Frontal cortex (tissue), 4 donors: ENCODE measurements around the gene POM121L12. TPM values are rescaled to one million over a fixed set of nuclear protein-coding genes. Genes with fewer than 3 reads are reported as not detected.

Experiments used
- DNase-seq, 2 donors: peaks; one replicate each; pipeline ENCODE4 v3.0.0; 2012; ENCODE audit warnings: low spot score in 2 of 2
- FAIRE-seq: peaks from 2 replicates; lab custom pipeline; 2012; peaks lifted over from hg19 to GRCh38; lab: Jason Lieb, UNC
- total RNA-seq: library from RNA; depleted of rRNA; stranded (reverse); fragments of >200 nt; gene quantifications from one replicate; pipeline ENCODE4 v1.2.3, GENCODE V29; 2014
- donor health status: control.
- donor health status: control.
- donor health status: control.

The POM121L12 gene
- not detected for total RNA-seq

DNA sequence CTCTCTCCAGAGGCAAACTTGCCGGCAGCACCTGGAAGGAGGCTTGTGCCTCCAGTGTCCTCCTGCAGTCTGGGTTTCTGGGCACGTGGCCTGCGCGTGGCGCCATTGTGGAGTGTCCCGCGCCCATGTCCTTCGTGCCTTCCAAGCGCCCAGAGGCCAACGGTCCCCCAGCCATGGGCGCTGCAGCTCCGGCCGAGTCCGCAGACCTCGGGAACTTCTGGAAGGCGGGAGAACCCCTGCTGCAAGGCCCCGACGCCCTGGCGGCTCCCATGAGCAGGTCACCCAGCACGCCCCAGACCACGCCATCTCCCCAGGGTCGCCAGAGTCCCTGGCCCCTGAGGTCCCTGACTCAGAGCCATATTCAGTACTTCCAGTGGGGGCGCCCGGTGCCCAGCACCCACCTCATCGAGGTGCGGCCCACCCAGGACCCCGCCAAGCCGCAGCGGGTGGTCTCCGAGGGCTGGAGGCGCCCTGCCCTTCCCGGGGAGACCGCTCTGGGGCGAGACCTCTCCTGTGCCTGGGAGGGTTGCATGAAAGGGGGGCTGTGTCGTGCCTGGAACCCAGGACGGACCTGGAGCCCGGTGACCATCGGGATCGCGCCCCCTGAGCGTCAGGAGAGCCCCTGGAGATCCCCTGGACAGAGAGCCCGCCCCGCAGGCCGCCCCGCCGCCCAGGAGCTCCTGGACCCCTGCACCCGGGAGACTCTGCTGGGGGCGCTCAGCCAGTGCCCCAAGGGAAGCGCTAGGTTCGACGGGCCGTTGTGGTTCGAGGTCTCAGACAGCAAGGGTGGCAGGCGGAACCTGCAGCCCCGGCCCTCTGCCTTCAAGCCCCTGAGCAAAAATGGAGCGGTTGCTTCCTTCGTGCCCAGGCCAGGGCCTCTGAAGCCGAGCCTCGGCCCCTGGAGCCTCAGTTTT, at the start of gene POM121L12:
Gene POM121L12, plus strand, starts transcription at position 135 of the 914 bp plus-strand sequence. Its CDS starts 39 bp downstream, at position 174.
- no peak for FAIRE-seq
- DNase-seq, result no peak

DNA sequence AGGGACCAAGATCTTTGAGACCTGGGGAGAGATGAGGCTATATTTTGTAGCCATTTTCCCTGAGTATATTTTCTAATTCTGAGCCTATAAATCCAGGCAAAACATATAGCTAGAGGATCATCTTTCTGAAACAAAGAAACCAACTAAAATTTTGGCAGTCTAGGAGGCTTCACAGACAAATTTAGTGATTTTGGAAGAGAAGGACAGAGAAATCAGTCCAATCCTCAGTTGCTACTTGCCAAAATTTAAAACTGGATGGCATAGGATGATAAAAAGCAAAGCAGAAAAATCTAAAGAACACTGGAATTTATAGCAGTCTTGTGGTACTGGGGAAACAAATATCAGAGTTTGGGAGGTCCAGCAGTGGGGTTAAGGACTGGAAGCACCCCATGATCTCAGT, 43.4 kb upstream of the POM121L12 start:
- FAIRE-seq, result no peak
- DNase-seq, result no peak

DNA sequence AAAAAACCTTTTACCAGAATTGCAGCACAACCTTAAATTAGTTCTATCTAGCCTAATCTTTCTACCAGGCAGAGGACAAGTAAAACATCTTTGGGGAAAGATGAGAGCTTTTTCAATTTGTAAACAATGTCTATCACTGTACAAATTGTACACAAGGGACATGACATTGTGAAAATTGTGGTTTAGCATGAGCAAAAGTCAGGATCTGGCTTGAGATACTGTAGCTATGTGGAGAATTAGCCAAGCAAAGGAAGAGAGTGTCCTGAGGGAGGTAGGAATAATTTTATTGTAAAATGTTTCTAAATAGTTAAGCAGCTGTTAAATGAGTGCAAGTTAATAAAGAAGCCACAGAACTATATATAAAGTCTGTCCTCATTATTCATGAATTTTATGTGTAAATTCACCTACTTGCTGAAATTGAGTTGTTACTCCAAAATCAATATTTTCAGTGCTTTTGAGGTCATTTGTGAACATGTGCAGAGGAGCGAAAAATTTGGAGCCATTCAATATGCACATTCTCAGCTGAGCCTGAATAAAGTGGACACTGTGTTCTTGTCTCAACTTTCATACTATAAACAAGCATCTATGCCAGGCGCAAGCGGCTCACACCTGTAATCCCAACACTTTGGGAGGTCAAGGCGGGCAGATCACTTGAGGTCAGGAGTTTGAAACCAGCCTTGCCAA, 42.8 kb upstream of the POM121L12 start:
- no peak for FAIRE-seq

DNA sequence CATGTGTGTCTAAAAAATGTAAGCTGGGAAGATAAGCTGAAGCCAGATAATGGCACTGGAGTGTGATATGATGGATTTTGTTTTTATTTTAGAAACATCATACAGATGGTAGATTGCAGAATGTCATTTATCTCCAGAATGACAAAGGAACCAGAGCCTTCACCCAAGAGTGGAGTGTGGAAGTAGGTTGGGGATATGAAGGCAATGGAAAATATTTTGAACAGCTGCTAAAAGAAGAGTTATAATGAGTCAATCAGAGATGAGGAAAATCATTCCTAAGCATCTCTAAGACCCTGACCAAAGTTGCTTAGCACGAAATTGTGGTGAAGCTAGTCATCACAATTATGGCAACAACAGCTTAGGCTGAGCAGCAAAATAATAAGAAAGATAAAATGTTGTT, 39.8 kb upstream of the POM121L12 start:
- DNase-seq, result no peak
- no peak for FAIRE-seq

More for the DNA sequence above, 42.8 kb upstream of the POM121L12 start:
- DNase-seq, result no peak

DNA sequence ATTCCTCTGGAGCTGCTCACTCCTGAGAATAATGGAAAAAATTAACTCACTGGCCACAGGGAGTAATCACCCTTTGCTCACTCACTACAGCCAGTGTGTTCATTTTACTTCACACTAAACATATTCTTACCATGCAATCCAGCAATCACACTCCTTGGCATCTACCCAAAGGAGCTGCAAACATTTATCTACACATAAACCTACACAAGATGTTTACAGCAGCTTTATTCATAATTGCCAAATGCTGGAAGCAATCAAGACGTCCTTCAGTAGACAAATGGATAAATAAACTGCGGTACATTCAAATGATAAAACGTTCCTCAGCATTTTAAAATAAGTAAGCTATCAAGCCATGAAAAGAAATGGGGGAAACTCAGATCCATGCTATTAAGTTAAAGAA, 34.2 kb upstream of the POM121L12 start:
- FAIRE-seq, result no peak
- no peak for DNase-seq

DNA sequence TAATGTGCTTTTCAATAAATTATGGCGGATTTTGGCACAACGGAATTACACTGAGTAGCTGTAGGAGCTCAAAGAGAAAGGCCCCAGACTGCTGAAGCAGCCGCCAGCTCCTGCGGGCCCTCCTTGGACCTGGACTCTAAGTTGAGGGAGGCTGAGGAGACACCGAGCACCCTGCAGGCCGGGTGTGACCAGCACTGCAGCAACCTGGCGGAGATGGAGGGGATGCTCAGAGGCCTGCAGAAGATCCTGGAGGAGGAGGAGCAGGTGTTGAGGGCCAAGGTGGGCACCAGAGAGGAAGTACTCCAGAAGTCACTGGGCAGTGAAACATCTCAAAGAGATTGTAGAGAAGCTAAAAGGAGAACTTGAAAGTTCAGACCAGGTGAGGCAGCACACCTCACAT, 33.0 kb upstream of the POM121L12 start:
- no peak for FAIRE-seq
- DNase-seq, result no peak

DNA sequence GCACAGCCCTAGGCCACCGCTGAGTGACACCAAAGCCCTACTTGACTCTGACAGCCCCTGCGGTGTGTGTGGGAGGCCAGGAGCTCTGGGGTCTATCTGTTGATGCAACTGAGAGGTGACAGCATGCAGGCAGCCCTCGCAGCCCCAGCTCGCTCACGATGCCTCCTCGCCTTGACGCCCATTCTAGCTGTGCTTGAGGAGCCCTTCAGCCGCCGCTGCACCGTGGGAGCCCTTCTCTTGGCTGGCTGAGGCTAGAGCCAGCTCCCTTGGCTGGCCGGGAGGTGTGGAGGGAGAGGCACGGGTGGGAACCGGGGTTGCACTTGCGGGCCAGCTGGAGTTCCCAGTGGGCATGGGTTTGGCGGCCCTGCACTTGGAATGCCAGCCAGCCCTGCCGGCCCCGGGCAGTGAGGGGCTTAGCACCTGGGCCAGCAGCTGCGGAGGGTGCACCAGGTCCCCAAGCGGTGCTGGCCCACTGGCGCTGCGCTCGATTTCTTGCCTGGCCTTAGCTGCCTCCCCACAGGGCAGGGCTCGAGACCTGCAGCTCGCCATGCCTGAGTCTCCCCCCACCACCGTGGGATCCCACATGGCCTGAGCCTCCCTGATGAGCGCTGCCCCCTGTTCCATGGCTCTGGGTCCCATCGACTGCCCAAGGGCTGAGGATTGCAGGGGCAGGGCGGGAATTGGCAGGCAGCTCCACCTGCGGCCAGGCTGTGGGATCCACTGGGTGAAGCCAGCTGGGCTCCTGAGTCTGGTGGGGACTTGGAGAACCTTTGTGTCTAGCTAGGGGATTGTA, 31.6 kb upstream of the POM121L12 start:
- DNase-seq (no peak), FAIRE-seq (no peak)

DNA sequence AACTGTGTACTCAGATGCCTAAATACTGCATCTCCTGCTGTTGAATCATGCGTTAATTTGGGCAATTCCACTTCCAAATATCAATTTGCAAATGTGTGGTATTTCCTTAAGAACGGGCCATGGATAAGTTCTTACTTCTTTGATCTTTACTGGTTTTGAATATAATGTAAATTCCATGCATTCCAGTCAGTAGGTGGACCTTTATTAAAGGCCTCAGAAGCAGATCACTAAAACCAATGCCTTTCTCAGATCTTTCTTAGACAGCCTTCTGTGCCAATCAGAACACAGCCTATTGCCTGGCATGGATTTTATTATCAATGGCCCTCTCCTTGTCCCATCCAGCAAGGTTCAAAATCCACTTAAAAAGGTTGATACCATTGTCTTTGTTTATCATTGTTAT, 21.5 kb upstream of the POM121L12 start:
- DNase-seq (no peak), FAIRE-seq (no peak)

DNA sequence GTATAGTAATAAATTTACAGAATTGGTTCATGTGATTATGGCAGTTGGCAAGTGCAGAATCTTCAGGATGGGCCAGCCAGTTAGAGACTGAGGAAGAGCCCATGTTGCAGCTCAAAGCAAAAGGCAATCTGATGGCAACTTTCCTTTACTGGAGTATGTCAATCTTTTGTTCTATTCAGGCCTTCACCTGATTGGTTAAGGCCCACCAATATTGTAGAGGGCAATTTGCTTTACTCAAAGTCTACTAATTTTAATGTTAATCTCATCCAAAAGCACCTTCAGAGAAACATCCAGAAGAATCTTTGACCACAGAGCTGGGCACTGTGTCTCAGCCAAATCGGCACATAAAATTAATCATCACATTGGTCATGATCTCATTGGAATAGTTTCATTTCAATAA, 20.0 kb upstream of the POM121L12 start:
- DNase-seq (no peak), FAIRE-seq (no peak)

DNA sequence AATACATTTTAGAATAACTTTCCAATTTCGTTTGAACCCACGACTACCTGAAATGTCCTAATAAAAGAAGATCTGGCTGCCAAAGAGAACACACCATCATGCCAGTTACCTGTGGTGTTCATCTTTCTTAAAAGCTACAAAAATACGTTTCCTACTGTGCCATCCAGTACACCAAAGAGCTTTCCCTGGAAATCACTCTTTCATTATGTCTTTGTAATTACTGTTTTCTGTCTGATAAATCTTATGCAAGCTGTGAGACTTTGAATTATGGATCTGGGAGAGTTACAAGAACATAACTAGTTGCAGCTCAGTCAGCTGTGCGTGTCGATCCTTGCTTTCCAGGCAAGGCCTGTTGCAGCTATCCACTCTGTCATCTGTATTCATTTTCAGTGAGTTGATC, 12.5 kb upstream of the POM121L12 start:
- DNase-seq, result no peak

DNA sequence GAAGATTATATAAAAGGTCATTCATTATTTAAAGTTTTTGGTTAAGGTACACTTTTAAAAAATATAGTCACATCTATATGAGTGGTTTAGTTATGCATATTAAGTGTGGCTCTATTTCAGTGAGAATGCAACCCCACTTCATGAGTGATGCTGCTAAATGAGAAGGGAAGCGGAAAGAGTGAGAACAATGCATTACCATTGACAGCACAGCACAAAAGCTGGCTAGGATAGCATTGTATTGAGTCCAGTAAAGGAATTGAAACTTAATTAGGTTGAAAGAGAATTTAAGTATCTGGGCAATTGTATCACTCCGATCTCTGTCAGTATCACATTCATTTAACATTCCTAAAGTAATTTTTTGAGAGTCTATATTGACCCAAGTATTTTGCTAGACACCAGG, 13.2 kb downstream of the POM121L12 start:
- DNase-seq (no peak), FAIRE-seq (no peak)

More for the DNA sequence above, 12.5 kb upstream of the POM121L12 start:
- FAIRE-seq, result no peak

DNA sequence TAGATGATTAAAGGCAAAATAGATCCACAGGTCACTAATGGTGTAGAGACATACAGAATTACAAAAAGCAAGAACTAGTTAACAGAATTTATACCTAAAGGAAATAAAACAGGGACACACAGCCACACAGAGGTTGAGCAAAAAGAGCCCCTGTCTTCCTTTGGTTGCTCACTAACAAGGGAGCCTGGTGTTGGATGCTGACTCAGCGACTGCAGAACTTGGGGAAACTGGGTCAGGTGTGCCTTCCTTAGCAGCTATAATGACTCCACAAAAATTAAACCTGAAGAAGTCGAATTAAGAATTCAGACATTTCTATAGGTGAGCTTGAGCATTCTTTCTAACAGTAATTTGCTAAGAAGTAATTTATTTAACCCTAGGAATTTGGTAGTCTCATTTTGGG, 15.0 kb downstream of the POM121L12 start:
- FAIRE-seq (no peak), DNase-seq (no peak)

DNA sequence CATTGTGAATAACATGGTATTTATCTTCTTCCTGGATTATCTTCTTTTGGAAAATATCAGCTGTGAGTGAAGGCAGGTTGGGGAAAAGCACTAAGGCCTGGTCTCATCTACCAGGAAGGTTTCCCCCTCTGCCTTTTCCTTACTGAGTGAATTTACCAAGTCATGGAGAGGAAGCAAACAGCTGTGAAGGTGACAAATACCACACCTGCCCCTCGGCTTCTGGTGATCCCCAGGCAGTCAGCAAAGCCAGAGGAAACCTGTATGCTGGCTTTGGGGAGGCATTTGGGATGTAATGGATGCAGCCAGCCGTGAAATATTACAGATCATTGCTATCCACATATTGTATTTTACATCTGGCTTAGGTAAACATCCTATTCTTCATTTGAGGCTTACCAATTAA, 24.2 kb downstream of the POM121L12 start:
- no peak for FAIRE-seq
- no peak for DNase-seq

DNA sequence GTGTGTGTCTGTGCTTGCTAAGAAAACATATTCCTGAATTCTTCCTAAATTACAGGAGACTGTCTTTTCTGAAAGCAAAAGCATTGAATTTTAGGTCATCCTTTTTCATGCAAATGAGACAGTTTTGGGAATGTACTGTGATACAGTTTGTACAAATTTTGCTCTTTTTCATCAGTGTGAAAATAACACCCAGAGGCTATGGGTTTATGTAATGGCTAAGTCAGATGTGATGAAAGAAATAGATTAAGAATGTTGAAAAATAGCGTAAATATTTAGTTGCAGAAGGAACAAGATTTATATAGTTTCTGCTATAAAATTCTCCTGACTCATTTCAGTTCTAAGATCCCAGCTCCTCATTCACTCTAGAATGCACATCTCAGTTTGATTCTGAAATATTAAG, 24.6 kb downstream of the POM121L12 start:
- FAIRE-seq (no peak), DNase-seq (no peak)

DNA sequence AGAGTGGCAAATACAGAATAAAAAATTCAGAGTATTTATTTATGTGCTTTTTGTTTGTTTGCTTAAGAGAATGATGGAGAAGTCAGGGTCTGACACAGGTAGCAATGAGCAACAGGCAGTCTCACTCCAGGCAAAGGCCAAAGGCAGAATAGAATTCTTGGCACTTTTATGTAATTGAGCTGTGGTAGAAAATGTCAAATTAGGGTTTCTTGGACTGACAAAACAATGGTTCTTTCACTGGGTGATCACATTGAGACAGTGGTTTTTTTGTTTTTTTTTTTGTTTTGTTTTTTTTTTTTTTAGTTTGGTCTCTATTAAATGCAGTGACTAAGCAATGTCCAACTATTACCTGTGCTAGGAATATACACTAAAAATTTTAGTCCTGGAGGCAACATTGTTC, 27.4 kb downstream of the POM121L12 start:
- FAIRE-seq (no peak), DNase-seq (no peak)

DNA sequence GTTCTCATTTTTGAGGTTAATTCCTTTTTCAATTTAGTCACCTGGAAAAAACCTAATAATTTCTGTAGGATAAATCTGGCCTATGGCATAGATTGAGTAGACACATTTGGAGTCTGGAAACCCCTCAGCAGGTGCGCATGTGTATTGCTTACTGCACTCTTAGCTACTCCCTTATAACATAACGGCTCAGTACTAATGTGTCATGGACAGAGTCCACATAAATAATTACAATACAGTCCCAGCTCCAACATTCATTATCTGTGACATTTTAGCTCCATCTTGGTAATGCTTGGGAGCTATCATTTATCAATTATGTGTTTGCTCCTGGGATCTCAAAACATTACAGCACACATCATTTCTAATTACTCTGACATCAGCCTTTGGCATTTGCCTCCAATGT, 33.2 kb downstream of the POM121L12 start:
- DNase-seq (no peak), FAIRE-seq (no peak)

DNA sequence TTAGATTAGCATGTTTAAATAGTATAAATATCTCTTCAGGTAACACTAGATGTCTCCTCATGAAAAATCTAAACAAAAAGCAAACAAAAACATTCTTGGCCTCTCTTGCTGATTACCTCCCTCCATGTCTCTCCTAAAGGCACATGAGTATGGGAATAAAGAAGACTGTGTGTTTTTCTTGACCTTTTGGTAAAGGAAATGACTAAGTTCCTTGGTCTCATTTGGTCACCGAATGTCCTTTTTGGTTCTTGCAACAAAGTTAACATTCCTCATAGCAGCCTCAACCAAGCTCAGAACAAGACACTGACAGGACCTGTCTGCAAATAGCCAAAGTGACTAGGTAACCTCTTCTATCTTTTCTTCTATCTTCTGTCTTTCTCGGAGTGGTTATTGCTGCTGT, 35.5 kb downstream of the POM121L12 start:
- no peak for FAIRE-seq

More for the DNA sequence above, 35.5 kb downstream of the POM121L12 start:
- no peak for DNase-seq
